AG04450 (cell line): ENCODE results near the gene RING1. TPM values are rescaled to one million over a fixed set of nuclear protein-coding genes. Genes with fewer than 3 reads are reported as not detected.

ENCODE experiments used
- CTCF ChIA-PET: fragments of 300-600, 350-600 bp; formaldehyde crosslinking; extraction: SDS; loops from one replicate; lab custom pipeline; 2022; ENCODE audit warnings: antibody characterized with exemption, inconsistent platforms; lab: Charles Lee
- POLR2A ChIA-PET: fragments of 350-600 bp; formaldehyde crosslinking; extraction: SDS; loops from one replicate; lab custom pipeline; 2021; ENCODE audit warnings: antibody characterized with exemption, inconsistent platforms; lab: Yijun Ruan, JAX
- DNase-seq: peaks from one replicate; pipeline ENCODE4 v3.0.0-alpha.2; 2011; ENCODE audit warnings: low read depth, low spot score
- H3K27ac ChIP-seq: one replicate; pipeline ENCODE4 v1.5.1; 2012; ENCODE audit warnings: low read depth, low read length, control low read depth
- H3K27me3 ChIP-seq: one replicate; pipeline ENCODE4 v1.6.0; 2012; ENCODE audit warnings: low read length; ENCODE audit not compliant: control insufficient read depth, insufficient read depth
- H3K4me3 ChIP-seq: 2 replicates; pipeline ENCODE4 v1.5.1; 2011; ENCODE audit warnings: mild to moderate bottlenecking, low read depth, low read length, control low read depth
- H3K9me3 ChIP-seq: 2 replicates; pipeline ENCODE4 v1.5.1; 2012; ENCODE audit warnings: low read length; ENCODE audit not compliant: control insufficient read depth, insufficient read depth
- CTCF ChIP-seq: IDR thresholded peaks from 2 replicates; pipeline ENCODE4 v1.5.1; 2011; ENCODE audit warnings: low read depth, low read length, control low read depth, inconsistent platforms
- polyA plus RNA-seq: library from polyadenylated mRNA; depleted of rRNA; stranded (reverse); fragments of >200 nt; gene quantifications from 2 replicates; pipeline ENCODE4 v1.2.3, GENCODE V29; 2011

Gene RING1
- polyA plus RNA-seq, 1 experiment = 23.8 TPM

DNA sequence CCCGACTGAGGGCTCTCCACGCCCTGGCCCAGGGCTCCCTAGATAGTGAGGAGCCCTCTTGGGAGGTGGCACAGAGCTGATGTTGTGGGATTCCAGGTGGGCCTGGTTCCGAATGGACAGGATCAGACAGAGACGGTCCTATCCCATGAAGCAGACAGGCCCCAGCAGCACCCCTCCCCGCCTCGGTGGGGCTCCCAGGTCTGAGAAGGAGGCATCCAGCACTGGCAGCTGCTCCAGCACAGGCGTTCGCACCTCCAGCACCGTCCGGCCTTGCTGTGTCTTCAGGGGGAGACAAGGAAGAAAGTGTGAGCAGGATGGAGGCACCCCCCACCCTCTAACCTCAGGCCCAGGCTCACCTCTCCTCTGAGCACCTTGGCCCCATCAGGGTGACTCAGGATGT, 44.8 kb upstream of the RING1 start:
- Histone ChIP-seq H3K27me3 (peaks cover 3% of the 10 kb centered on the region), H3K4me3 (no peak overlapping the region), H3K27ac (no peak overlapping the region), H3K9me3 (no peaks in the 10 kb centered on the region)
- ChIA-PET POLR2A (no interaction called here), CTCF (no interaction called here)
- no peak for DNase-seq
- no peak for TF ChIP-seq CTCF

GRCh38 chr6:33164176-33164575, 44.1 kb upstream of the RING1 start:
- Histone ChIP-seq H3K27ac (no peak overlapping the region), H3K9me3 (no peaks in the 10 kb centered on the region), H3K4me3 (no peak overlapping the region), H3K27me3 (peaks cover 3% of the 10 kb centered on the region)
- ChIA-PET CTCF (interaction anchor here (0.7 to 1.1 kb wide), 3 partner anchors 10 to 84 kb away, joined by 3 read pairs; no protein-coding TSS in a partner anchor), POLR2A (no interaction called here)
- no peak for TF ChIP-seq CTCF
- no peak for DNase-seq

GRCh38 chr6:33164665-33165373, 43.5 kb upstream of the RING1 start:
- Histone ChIP-seq H3K9me3 (no peaks in the 10 kb centered on the region), H3K4me3 (no peak overlapping the region), H3K27me3 (peaks cover 3% of the 10 kb centered on the region), H3K27ac (no peak overlapping the region)
- ChIA-PET POLR2A (interaction anchor here (0.6 kb wide), 1 partner anchor 59 kb away, joined by 8 read pairs; no protein-coding TSS in a partner anchor), CTCF (interaction anchor here (0.7 to 1.1 kb wide), 3 partner anchors 9 to 83 kb away, joined by 3 read pairs; no protein-coding TSS in a partner anchor)
- no peak for TF ChIP-seq CTCF
- DNase-seq = no peak

GRCh38 chr6:33165581-33166258, 42.6 kb upstream of the RING1 start:
- Histone ChIP-seq H3K27me3 (peaks cover 3% of the 10 kb centered on the region), H3K9me3 (no peaks in the 10 kb centered on the region; the same call in 1 of the 2 replicates), H3K27ac (no peak overlapping the region), H3K4me3 (no peak overlapping the region)
- TF ChIP-seq CTCF = no peak
- ChIA-PET CTCF (interaction anchor here (1.1 kb wide), 1 partner anchor 82 kb away, joined by 3 read pairs; no protein-coding TSS in a partner anchor), POLR2A (no interaction called here)
- DNase-seq = no peak

DNA sequence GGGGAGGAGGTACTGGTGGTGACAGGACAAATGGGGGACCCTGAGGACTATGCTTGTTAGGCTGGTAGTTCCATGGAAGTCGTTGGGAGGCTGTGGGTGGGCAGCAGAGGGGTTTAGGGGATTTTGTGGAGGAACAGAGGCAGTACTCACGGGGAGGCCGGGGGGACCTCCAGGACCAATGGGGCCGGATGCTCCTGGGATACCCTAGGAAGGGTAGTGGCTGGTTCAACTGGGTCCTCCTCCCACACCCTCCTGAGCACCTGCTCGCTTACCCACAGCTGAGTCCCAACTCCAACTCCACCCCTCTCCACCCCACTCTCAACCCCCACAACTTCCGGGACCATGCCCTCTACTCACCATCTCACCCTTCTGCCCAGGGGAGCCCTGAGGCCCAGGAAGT, 41.9 kb upstream of the RING1 start:
- POLR2A ChIA-PET = no interaction called here
- Histone ChIP-seq H3K9me3 (no peaks in the 10 kb centered on the region; the same call in 1 of the 2 replicates), H3K4me3 (no peak overlapping the region), H3K27me3 (peaks cover 3% of the 10 kb centered on the region), H3K27ac (no peak overlapping the region)
- DNase-seq = no peak
- no peak for TF ChIP-seq CTCF
- CTCF ChIA-PET = no interaction called here
